ENCODE results near the gene SLCO3A1. TPM values are rescaled to one million over a fixed set of nuclear protein-coding genes. Genes with fewer than 3 reads are reported as not detected.

SLCO3A1 gene
- total and polyA plus RNA-seq, 2 of the 8 experiments (the other 6 are each of a cell fraction or from before 2014, with no cell fraction given) = 15.1 to 20.4 TPM

DNA sequence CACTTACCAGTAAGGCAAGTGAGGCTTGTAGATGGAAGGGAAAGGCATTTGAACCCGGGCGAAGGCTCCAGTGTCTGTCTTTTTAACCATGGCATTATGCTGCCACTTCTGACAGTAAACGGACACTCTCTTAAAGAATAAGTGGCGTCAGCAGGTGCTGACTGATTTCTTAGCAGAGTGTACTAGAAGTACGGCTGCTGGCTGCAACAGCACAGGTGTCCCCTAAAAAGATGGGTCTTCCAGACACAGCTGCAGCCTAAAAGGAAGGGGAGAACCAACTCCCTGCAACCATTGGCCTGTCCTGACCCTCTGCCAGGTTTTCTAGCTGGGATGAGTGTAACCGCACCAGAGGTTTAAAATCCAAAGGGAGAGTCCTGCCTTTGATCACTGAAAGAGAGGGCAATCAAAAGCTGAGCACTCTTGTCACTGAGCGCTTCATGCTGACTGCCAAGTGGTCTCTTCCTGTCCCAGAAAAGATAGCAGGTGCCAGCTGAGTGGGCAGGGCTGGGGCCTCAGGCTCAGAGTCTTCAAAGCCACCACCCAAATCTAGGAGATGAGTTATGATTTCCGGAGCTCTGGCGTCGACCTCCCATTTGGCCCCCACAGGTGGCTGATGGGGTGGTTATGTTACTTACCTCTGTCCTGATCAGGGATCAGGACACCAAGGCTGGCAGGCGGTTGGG is 255.8 kb downstream of the SLCO3A1 start (continued):
- no peak for TF ChIP-seq BACH1 (IDR thresholded peaks at IDR 0.05; ENCODE audit: low read length)
- TF ChIP-seq, protein P1, sequence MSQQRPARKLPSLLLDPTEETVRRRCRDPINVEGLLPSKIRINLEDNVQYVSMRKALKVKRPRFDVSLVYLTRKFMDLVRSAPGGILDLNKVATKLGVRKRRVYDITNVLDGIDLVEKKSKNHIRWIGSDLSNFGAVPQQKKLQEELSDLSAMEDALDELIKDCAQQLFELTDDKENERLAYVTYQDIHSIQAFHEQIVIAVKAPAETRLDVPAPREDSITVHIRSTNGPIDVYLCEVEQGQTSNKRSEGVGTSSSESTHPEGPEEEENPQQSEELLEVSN (IDR thresholded peaks at IDR 0.05) = no peak
- TF ChIP-seq SP2 (IDR thresholded peaks at IDR 0.05; ENCODE audit: low read length) = no peak
- no peak for TF ChIP-seq HDAC2 (IDR thresholded peaks at IDR 0.05; ENCODE audit: borderline replicate concordance in 1 of 2, low read depth in 2 of 2, low read length in 2 of 2)
- no peak for TF ChIP-seq TAF1 (IDR thresholded peaks at IDR 0.05; ENCODE audit: low read depth, low read length)
- no peak for TF ChIP-seq SIRT6 (IDR thresholded peaks at IDR 0.05; ENCODE audit: low read length)
